DOHH2 (cell line): ENCODE results near the gene CRYBG1.

Experiments
- H3F3A ChIP-seq: fragments of 200-600 bp; sonication (generic), shearing (Covaris generic); 2 replicates; pipeline ENCODE4 v1.6.0; 2016; ENCODE audit warnings: antibody characterized with exemption, mild to moderate bottlenecking; ENCODE audit not compliant: control insufficient read depth, insufficient read depth
- H3K27ac ChIP-seq: fragments of 200-600 bp; sonication (generic); 2 replicates; pipeline ENCODE4 v1.5.1; 2014; ENCODE audit warnings: low read depth, mild to moderate bottlenecking, low read length, moderate library complexity
- H3K27me3 ChIP-seq: fragments of 200-600 bp; sonication (generic); 2 replicates; pipeline ENCODE4 v1.6.1; 2014; ENCODE audit warnings: mild to moderate bottlenecking, low read length, mixed read lengths; ENCODE audit not compliant: control insufficient read depth
- H3K36me3 ChIP-seq: fragments of 200-600 bp; sonication (generic); 2 replicates; pipeline ENCODE4 v1.6.1; 2014; ENCODE audit warnings: mild to moderate bottlenecking, low read length, moderate library complexity, mixed read lengths; ENCODE audit not compliant: control insufficient read depth
- H3K4me1 ChIP-seq: fragments of 200-600 bp; sonication (generic); 2 replicates; pipeline ENCODE4 v1.6.1; 2014; ENCODE audit warnings: mild to moderate bottlenecking, low read length, mixed read lengths; ENCODE audit not compliant: control insufficient read depth
- H3K4me2 ChIP-seq: fragments of 200-600 bp; sonication (generic); 2 replicates; pipeline ENCODE4 v1.6.0; 2014; ENCODE audit warnings: mild to moderate bottlenecking, low read length, moderate library complexity
- H3K4me3 ChIP-seq: fragments of 200-600 bp; sonication (generic); 2 replicates; pipeline ENCODE4 v1.5.1; 2014; ENCODE audit warnings: mild to moderate bottlenecking, low read length, mixed read lengths
- H3K79me2 ChIP-seq: fragments of 200-600 bp; sonication (generic); 2 replicates; pipeline ENCODE4 v1.6.1; 2014; ENCODE audit warnings: mild to moderate bottlenecking, low read length, mixed read lengths; ENCODE audit not compliant: control insufficient read depth
- H3K9me2 ChIP-seq: fragments of 200-600 bp; sonication (generic); replicated peaks from 2 replicates; pipeline ENCODE4 v1.6.1; 2014; ENCODE audit warnings: mild to moderate bottlenecking, low read length, mixed read lengths; ENCODE audit not compliant: control insufficient read depth
- H3K9me3 ChIP-seq: fragments of 200-600 bp; sonication (generic); 2 replicates; pipeline ENCODE4 v1.6.1; 2014; ENCODE audit warnings: antibody characterized with exemption, low read length, mixed read lengths; ENCODE audit not compliant: control insufficient read depth, insufficient read depth
- H4K20me1 ChIP-seq: fragments of 200-600 bp; sonication (generic); 2 replicates; pipeline ENCODE4 v1.6.0; 2014; ENCODE audit warnings: low read depth, mild to moderate bottlenecking, antibody characterized with exemption, low read length, moderate library complexity; ENCODE audit not compliant: control insufficient read depth, insufficient read depth
- CTCF ChIP-seq: fragments of 200-600 bp; sonication (generic); IDR thresholded peaks from one replicate; pipeline ENCODE4 v1.5.1; 2014; ENCODE audit warnings: antibody characterized with exemption, mild to moderate bottlenecking, low read depth, low read length; ENCODE audit not compliant: poor library complexity, severe bottlenecking
- EZH2phosphoT487 ChIP-seq: fragments of 200-600 bp; sonication (generic); IDR thresholded peaks from 2 replicates; pipeline ENCODE4 v1.6.1; 2017; ENCODE audit warnings: borderline replicate concordance, mild to moderate bottlenecking, antibody characterized with exemption, low read length, moderate library complexity, mixed read lengths

CRYBG1 gene

GRCh38 chr6:106446983-106447382 lies 86.5 kb downstream of the CRYBG1 start:
- H3K27ac ChIP-seq: no peak overlapping the region
- no peak overlapping the region for H3K4me2 ChIP-seq
- H3K9me2 ChIP-seq: no peaks in the 10 kb centered on the region
- peaks cover 13% of the 10 kb centered on the region for H3K27me3 ChIP-seq
- H3K79me2 ChIP-seq: no peaks in the 10 kb centered on the region
- no peak for TF ChIP-seq EZH2phosphoT487
- TF ChIP-seq CTCF: no peak
- H3K36me3 ChIP-seq: no peaks in the 10 kb centered on the region
- peaks cover 28% of the 10 kb centered on the region for H3K4me1 ChIP-seq
- no peaks in the 10 kb centered on the region for H3K9me3 ChIP-seq
- H3K4me3 ChIP-seq: no peak overlapping the region
- H3F3A ChIP-seq: no peaks in the 10 kb centered on the region
- no peaks in the 10 kb centered on the region for H4K20me1 ChIP-seq

- Histone ChIP-seq H3K9me2 (no peaks in the 10 kb centered on the region), H3F3A (no peaks in the 10 kb centered on the region), H3K27ac (peak overlapping the region; percentile 24; the same call in 1 of the 2 replicates), H3K79me2 (no peaks in the 10 kb centered on the region), H4K20me1 (no peaks in the 10 kb centered on the region), H3K4me3 (peak overlapping the region; percentile 36), H3K4me2 (peak overlapping the region; percentile 42), H3K36me3 (no peaks in the 10 kb centered on the region), H3K4me1 (peaks cover 28% of the 10 kb centered on the region), H3K27me3 (peaks cover 3% of the 10 kb centered on the region; the same call in 1 of the 2 replicates), H3K9me3 (no peaks in the 10 kb centered on the region)
- TF ChIP-seq CTCF (no peak), EZH2phosphoT487 (no peak)
Observed at GRCh38 chr6:106448000-106448426, 87.5 kb downstream of the CRYBG1 start.

GRCh38 chr6:106450653-106451052 lies 90.1 kb downstream of the CRYBG1 start:
- no peaks in the 10 kb centered on the region for H4K20me1 ChIP-seq
- H3K4me2 ChIP-seq: no peak overlapping the region
- H3K36me3 ChIP-seq: no peaks in the 10 kb centered on the region
- no peaks in the 10 kb centered on the region for H3F3A ChIP-seq
- no peaks in the 10 kb centered on the region for H3K27me3 ChIP-seq
- H3K9me2 ChIP-seq: no peaks in the 10 kb centered on the region
- no peak overlapping the region for H3K27ac ChIP-seq
- no peak for TF ChIP-seq EZH2phosphoT487
- TF ChIP-seq CTCF: no peak
- no peaks in the 10 kb centered on the region for H3K79me2 ChIP-seq
- H3K4me1 ChIP-seq: peaks cover 19% of the 10 kb centered on the region
- no peak overlapping the region for H3K4me3 ChIP-seq
- H3K9me3 ChIP-seq: no peaks in the 10 kb centered on the region
